GM12865 (cell line): ENCODE results near the gene ARHGAP24.
"Not testable (repeated sequence)": the region's sequence is repeated elsewhere in the genome, so short reads cannot be mapped to it uniquely, and the experiment has no call there.

Source experiments
- DNase-seq: peaks from one replicate; pipeline ENCODE4 v3.0.0; 2010; ENCODE audit warnings: low read depth
- H3K4me3 ChIP-seq: 2 replicates; pipeline ENCODE4 v1.5.1; 2011; ENCODE audit warnings: mild to moderate bottlenecking, low read depth, low read length, control low read depth
- CTCF ChIP-seq: IDR thresholded peaks from 2 replicates; pipeline ENCODE4 v1.5.1; 2011; ENCODE audit warnings: low read length, control low read depth, low read depth, inconsistent platforms; ENCODE audit not compliant: insufficient read depth; ENCODE audit errors: missing control alignments

The ARHGAP24 gene

GRCh38 chr4:85495621-85496020, 20.7 kb downstream of the ARHGAP24 start:
- no peak overlapping the region for H3K4me3 ChIP-seq
- TF ChIP-seq CTCF: no peak
- DNase-seq: no peak

GRCh38 chr4:85496126-85496849, 21.3 kb downstream of the ARHGAP24 start:
- DNase-seq: no peak
- no peak overlapping the region for H3K4me3 ChIP-seq
- TF ChIP-seq CTCF: no peak

- DNase-seq: no peak
- TF ChIP-seq CTCF: no peak
- H3K4me3 ChIP-seq: no peak overlapping the region
These were observed 22.0 kb downstream of the ARHGAP24 start for GRCh38 chr4:85496933-85497332.

- no peak for TF ChIP-seq CTCF
- H3K4me3 ChIP-seq: peak overlapping the region; percentile 23; the same call in 1 of the 2 replicates
- peak; percentile 82 for DNase-seq
These were observed 23.3 kb downstream of the ARHGAP24 start for GRCh38 chr4:85498068-85498733.

GRCh38 chr4:85499573-85499972, 24.6 kb downstream of the ARHGAP24 start:
- no peak overlapping the region for H3K4me3 ChIP-seq
- no peak for DNase-seq
- TF ChIP-seq CTCF: no peak

- TF ChIP-seq CTCF: no peak
- no peak for DNase-seq
- no peak overlapping the region for H3K4me3 ChIP-seq
These were observed 25.3 kb downstream of the ARHGAP24 start for GRCh38 chr4:85500110-85500867.

GRCh38 chr4:85501145-85501544, 26.2 kb downstream of the ARHGAP24 start:
- not testable (repeated sequence) for H3K4me3 ChIP-seq, DNase-seq
